ENCODE data around the gene NCBP2L. TPM values are rescaled to one million over a fixed set of nuclear protein-coding genes. Genes with fewer than 3 reads are reported as not detected.

NCBP2L gene
- total and polyA plus RNA-seq, 12 donors = 0.01 to 0.45 TPM; not detected in 10

GRCh38 chrX:107773206-107773605 lies 4.3 kb upstream of the NCBP2L start:
- peaks cover 0 to 63% (median 0%) of the 10 kb centered on the region in 7 donors for H3K27me3 ChIP-seq
- no peaks in the 10 kb centered on the region for H3K9me3 ChIP-seq
- intact Hi-C loops (cut with DNase I) = loop anchor here in 5 of 10 donors (5.0 to 10.0 kb wide), 6 partner anchors 36 to 122 kb away; no protein-coding TSS in a partner anchor
- WGBS, 2 donors = 58 to 77% methylated on average over 8 of the region's 8 CpGs
- TF ChIP-seq CTCF (IDR thresholded peaks at IDR 0.05) = no peak
- H3K4me1 ChIP-seq = peaks cover 0 to 26% (median 7%) of the 10 kb centered on the region in 9 donors
- ATAC-seq = no peak
- peak overlapping the region in 7 of 10 donors; percentile 58 to 69 (median 67) for H3K4me3 ChIP-seq
- no peak for DNase-seq
- H3K36me3 ChIP-seq = no peaks in the 10 kb centered on the region
- H3K27ac ChIP-seq = peak overlapping the region in 1 of 10 donors; percentile 89

- intact Hi-C loops (cut with DNase I) = loop anchor here in 7 of 10 donors (2.0 to 10.0 kb wide), 8 partner anchors 37 to 121 kb away; no protein-coding TSS in a partner anchor
- peaks cover 0 to 63% (median 0%) of the 10 kb centered on the region in 7 donors for H3K27me3 ChIP-seq
These were observed 3.6 kb upstream of the NCBP2L start for GRCh38 chrX:107773906-107774435.

GRCh38 chrX:107775000-107775733 lies 2.4 kb upstream of the NCBP2L start:
- Histone ChIP-seq H3K27me3 (peaks cover 0 to 57% (median 0%) of the 10 kb centered on the region in 7 donors), H3K4me1 (peaks cover 0 to 26% (median 7%) of the 10 kb centered on the region in 9 donors), H3K4me3 (peak overlapping the region; percentile 41 to 69 (median 62)), H3K27ac (peak overlapping the region; percentile 65 to 89 (median 84)), H3K9me3 (no peaks in the 10 kb centered on the region), H3K36me3 (no peaks in the 10 kb centered on the region)
- TF ChIP-seq CTCF (IDR thresholded peaks at IDR 0.05) = peak in 1 of 9 donors; percentile 9
- ATAC-seq (peak; percentile 2 to 32 (median 22)), DNase-seq (no peak)
- intact Hi-C loops (cut with DNase I) = loop anchor here (1.0 to 10.0 kb wide), 15 partner anchors 38 to 238 kb away; no protein-coding TSS in a partner anchor
- 8 to 14% methylated on average over 30 to 40 of the region's 40 CpGs for WGBS, 2 donors

More at GRCh38 chrX:107773906-107774435, 3.6 kb upstream of the NCBP2L start:
- WGBS, 2 donors = 69 to 79% methylated on average over 9 of the region's 9 CpGs
- no peak for TF ChIP-seq CTCF (IDR thresholded peaks at IDR 0.05)
- ATAC-seq (no peak), DNase-seq (no peak)
- Histone ChIP-seq H3K4me1 (peaks cover 0 to 26% (median 7%) of the 10 kb centered on the region in 9 donors), H3K9me3 (no peaks in the 10 kb centered on the region), H3K4me3 (peak overlapping the region in 9 of 10 donors; percentile 53 to 69 (median 65)), H3K27ac (peak overlapping the region in 4 of 10 donors; percentile 12 to 89 (median 86)), H3K36me3 (no peaks in the 10 kb centered on the region)

GRCh38 chrX:107775734-107776511 lies 1.6 kb upstream of the NCBP2L start, which contains the start of gene TSC22D3:
Gene TSC22D3, minus strand, starts transcription at chrX:107775787. Its CDS starts 368 bp downstream, at chrX:107775419.
- Histone ChIP-seq H3K9me3 (no peaks in the 10 kb centered on the region), H3K27ac (peak within 1 kb of the TSS; percentile 65 to 89 (median 84)), H3K4me3 (peak within 1 kb of the TSS; percentile 41 to 69 (median 62)), H3K27me3 (peaks cover 0 to 52% (median 0%) of the 10 kb centered on the region in 7 donors), H3K36me3 (no peaks in the 10 kb centered on the region), H3K4me1 (peaks cover 0 to 26% (median 7%) of the 10 kb centered on the region in 9 donors)
- TF ChIP-seq CTCF (IDR thresholded peaks at IDR 0.05) = peak in 5 of 9 donors; percentile 11 to 51 (median 48)
- peak; percentile 85 to 95 (median 92) for ATAC-seq
- intact Hi-C loops (cut with DNase I) = loop anchor here (1.0 to 10.0 kb wide), 19 partner anchors 49 to 239 kb away; no protein-coding TSS in a partner anchor
- DNase-seq = peak; percentile 78
- WGBS, 2 donors = 0% methylated on average over 36 to 59 of the region's 59 CpGs

All from heart right ventricle (tissue), 16 donors.